HTR-8/SVneo (cell line): Measurements from ENCODE around the gene GNG3.
"Not testable (repeated sequence)": the region's sequence is repeated elsewhere in the genome, so short reads cannot be mapped to it uniquely, and the experiment has no call there.

Experiments
- DNase-seq: peaks from one replicate; pipeline ENCODE4 v3.0.0; 2011; ENCODE audit warnings: low spot score, mixed read lengths; ENCODE audit not compliant: insufficient read length
- FAIRE-seq: peaks from 2 replicates; lab custom pipeline; 2011; peaks lifted over from hg19 to GRCh38; lab: Jason Lieb, UNC

The GNG3 gene

DNA sequence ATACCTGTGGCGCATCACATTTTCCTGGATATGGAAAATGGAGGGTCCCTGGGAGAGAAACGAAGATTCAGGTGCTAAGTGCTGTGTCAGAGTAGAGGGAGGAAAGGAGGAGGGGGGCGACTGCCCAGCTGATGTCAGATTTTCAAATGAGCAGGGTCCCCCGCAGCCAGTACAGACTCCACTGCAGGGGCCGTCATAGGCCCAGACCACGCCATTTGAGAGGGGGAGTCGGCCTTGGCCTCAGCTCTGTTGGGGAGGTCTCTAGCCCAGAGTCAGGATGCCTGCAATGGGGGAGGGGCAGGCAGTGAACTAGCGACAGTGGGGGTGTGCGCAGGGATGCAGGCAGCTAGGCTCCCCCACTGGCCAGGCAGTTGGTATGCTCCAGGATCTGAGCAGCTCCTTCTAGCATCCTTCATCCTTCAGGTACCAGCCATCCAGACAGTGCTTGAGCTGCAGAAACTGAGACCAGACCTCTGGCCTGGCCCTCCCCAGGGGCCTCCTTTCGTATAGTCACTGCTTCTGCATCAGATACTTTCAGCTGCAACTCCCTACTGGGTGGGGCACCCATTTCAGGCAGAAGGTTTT lies at the start of gene GNG3, which contains the start of gene BSCL2:
TSS of gene GNG3 (plus strand) at position 400 of the 585 bp plus-strand sequence. CDS start 620 bp downstream, outside the sequence.
TSS of gene BSCL2 (minus strand) at position 148 of the 585 bp plus-strand sequence. CDS start 229 bp downstream, outside the sequence.
- DNase-seq (no peak), FAIRE-seq (no peak)

DNA sequence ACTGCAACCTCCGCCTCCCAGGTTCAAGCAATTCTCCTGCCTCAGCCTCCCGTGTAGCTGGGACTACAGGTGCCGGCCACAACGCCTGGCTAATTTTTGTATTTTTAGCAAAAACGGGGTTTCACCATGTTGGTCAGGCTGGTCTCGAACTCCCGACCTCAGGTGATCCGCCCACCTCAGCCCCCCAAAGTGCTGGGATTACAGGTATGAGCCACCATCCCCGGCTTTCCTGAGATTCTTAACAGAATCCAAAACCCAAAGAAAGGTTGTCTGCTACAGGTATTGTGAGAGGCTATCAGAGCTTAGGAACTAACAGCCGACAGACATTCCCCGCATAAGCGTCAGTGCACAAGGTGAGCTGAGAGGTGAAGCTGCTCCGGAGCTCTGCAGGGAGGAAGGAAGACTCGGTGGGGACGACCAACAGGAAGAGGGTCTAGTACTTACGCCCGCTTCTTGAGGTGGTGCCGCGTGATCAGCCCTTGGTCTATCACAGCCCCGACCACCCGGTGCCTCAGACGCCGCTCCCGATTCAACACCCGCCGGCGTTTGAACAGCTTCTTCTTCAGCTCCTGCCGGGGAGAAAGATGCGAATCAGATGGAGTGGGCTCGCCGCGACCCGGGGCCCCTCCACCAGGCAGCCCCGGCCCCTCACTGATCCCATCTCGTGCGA lies 42.9 kb upstream of the GNG3 start:
- DNase-seq = peak; percentile 56
- no peak for FAIRE-seq

GRCh38 chr11:62665075-62665598 lies 42.3 kb upstream of the GNG3 start, which contains the start of the genes C11orf98 and CSKMT:
C11orf98 (minus strand) TSS chr11:62665210; CDS start chr11:62665169, 41 bp downstream.
CSKMT (plus strand) TSS chr11:62665312; CDS start chr11:62665880, 568 bp downstream.
- DNase-seq = peak; percentile 91
- no peak for FAIRE-seq

DNA sequence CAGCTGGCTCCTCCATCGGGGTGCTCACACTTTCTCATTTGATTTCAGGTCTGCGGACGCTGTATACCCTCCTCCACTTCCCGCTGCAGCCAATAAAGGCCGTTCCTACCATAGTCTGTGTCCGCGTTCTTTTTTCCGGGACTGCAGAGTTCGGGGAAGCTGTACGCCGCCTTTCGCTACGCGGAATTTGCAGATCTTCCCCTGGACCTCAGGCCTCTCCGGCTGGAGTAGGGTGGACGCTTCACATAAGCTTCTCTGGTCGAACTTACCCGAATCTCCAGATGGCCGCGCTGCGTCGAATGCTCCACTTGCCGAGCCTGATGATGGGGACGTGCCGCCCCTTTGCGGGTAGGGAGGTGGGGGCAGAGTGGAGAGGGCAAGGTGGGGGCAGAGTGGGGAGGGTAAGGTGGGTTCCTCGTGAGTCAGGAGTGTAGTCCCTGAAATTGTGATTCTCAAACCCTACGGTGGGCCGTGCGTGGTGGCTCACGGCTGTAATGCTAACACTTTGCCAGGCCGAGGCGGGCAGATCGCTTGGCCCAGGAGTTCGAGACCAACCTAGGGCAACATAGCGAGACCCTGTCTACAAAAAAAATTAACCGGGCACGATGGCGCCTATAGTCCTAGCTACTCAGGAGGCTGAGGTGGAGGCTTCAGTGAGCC lies 41.7 kb upstream of the GNG3 start:
- DNase-seq (peak; percentile 32), FAIRE-seq (no peak)

DNA sequence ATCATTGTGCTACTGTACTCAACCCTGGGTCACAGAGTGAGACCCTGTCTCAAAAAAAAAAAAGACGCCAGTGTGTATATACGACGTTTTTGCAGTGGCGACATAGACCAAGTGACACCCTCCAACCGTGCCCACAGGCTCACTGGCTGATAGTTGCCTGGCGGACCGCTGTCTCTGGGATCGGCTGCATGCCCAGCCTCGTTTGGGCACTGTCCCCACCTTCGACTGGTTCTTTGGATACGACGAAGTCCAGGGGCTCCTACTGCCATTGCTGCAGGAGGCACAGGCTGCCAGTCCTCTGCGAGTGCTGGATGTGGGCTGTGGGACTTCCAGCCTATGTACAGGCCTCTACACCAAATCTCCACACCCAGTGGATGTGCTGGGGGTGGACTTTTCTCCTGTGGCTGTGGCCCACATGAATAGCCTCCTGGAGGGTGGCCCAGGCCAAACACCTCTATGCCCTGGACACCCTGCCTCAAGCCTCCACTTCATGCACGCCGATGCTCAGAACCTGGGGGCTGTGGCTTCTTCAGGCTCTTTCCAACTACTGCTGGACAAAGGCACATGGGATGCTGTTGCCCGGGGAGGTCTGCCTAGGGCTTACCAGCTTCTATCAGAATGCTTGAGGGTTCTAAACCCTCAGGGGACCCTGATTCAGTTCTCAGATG lies 41.1 kb upstream of the GNG3 start:
- no peak for DNase-seq
- FAIRE-seq = no peak

DNA sequence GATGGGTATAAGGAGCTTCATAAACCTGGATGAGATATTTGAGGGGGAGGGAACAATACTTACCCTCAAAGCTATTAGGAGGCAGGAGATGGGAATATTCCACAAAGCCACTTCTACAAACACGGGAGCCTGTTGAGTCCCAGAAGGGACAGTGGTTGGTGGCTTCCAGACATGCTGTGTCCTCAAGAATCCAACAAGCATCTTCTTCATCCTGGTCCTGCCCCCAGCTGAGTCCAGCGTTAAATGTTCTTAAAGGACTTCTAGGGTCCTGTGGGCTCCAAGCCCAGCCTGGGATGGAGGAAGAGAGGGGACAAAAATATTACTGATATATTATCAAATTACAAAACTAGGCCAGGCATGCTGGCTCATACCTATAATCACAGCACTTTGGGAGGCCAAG lies 40.0 kb upstream of the GNG3 start:
- FAIRE-seq (no peak), DNase-seq (no peak)

GRCh38 chr11:62669420-62670161 lies 37.9 kb upstream of the GNG3 start:
- DNase-seq = no peak
- FAIRE-seq = no peak

DNA sequence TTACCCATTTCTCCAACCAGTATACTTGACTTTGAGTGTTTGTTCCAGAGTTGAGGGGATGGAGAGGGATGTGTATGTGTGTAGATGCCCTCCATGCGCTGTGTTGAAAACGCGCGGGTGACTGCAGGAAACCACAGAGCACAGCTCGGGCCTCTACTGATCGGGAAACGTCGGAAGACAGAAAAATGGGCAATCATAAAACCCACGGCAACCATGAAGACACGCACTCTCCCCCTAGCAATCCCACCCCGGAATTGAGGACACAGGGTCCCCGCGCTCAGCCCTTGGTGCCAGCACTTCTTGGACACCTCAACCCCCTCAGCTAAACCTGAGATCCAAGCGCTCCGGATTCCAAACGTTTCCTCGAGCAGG lies 36.3 kb upstream of the GNG3 start:
- no peak for FAIRE-seq
- DNase-seq = no peak

GRCh38 chr11:62671608-62672389 lies 35.7 kb upstream of the GNG3 start, which contains the start of the genes LBHD1 and UQCC3:
LBHD1 (minus strand) TSS chr11:62672267; CDS start chr11:62670031, 2,236 bp downstream.
UQCC3 (plus strand) TSS chr11:62671673; CDS start chr11:62671746, 73 bp downstream.
- no peak for FAIRE-seq
- DNase-seq = peak; percentile 75

DNA sequence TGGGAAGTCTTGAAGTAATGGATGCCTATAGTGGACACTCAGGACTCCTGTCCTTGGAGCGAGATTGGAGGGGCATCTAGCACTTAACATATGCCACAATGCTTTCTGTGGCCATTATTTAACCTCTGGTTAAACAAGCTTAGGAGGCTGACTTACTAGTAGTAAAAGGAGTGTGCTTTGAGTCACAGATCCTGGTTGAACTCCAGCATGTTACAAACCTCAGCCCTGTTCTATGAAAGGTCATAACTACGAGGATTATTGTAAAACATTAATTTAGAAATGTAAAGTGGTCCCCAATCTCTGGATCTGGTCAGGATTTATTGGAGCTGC lies 34.3 kb upstream of the GNG3 start:
- FAIRE-seq (no peak), DNase-seq (no peak)

DNA sequence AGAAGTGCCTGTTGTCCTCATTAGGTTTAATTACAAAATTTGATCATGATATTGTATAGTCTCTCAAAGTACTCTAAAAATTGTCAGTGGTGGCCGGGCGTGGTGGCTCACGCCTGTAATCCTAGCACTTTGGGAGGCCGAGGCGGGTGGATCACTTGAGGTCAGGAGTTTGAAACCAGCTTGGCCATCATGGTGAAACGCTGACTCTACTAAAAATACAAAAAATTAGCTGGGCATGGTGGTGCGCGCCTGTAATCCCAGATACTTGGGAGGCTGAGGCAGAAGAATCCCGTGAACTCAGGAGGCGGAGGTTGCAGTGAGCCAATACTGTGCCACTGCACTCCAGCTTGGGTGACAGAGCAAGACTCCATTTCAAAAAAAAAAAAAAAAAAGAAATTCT lies 32.1 kb upstream of the GNG3 start:
- not testable (repeated sequence) for FAIRE-seq

GRCh38 chr11:62676698-62677097 lies 30.8 kb upstream of the GNG3 start:
- FAIRE-seq = no peak
- DNase-seq = no peak

More for the DNA sequence above, 32.1 kb upstream of the GNG3 start:
- DNase-seq = not testable (repeated sequence)

- DNase-seq (no peak), FAIRE-seq (no peak)
Observed at GRCh38 chr11:62677156-62677555, 30.3 kb upstream of the GNG3 start.

GRCh38 chr11:62677714-62678113 lies 29.8 kb upstream of the GNG3 start:
- FAIRE-seq = no peak

DNA sequence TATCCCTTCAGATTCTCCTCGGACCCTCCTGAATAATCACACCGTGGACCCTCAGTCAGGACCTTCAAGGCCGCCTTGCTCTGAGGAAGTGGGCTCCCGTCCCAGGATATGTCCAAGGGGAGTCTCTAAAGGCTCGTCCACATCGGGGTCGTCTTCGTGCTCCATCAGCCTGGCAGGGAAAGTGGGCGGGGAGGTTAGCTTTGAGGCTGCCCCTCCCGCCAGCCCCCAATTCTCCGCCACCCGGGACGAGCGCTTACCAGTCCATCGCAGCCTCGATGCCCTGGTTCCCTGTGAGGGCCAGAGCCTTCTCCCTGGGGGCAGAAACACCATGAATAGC lies 29.1 kb upstream of the GNG3 start:
- DNase-seq (no peak), FAIRE-seq (no peak)

More at GRCh38 chr11:62677714-62678113, 29.8 kb upstream of the GNG3 start:
- DNase-seq = no peak

DNA sequence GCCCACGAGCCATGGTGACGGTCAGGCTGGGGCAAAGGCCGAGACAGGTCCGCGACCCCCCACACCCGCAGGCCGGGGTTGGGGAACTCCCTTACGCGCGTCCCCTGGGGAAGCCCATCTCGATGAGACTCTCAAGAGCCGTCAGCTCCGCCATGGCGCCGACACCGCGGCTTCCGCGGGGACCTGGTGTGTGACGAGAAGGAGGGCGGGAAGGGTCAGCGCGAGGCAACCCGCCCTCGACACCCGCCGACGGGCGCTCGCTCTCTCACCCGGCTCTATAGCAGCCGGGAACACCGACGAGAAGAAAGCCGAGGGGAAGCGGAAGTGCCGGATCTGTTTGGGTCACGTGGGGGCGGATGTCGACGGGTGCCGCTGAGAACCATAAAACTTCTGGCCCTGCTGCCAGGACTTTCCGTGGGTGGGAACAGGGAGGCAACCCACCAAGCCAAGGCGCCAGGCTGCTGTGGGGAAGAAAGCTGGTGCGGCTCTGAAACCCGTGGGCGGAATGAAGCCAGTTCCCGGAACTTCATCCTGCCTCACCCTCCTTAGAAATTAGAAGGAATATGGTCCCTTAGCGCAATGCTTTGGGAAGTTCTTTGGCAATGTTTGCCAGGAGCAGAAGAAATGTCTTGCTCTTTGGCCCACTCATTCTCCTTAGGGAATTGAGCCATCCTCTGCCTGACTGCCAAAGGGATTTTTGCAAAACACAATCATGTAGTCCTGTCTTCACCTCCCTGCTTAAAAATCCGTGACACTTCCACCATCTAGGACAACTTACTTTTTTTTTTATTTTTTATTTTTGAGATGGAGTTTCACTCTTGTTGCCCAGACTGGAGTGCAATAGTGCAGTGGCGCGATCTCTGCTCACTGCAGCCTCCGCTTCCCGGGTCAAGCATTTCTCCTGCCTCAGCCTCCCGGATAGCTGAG lies 28.4 kb upstream of the GNG3 start, which contains the start of gene UBXN1:
TSS of gene UBXN1 (minus strand) at position 304 of the 927 bp plus-strand sequence. CDS start at position 154, 150 bp downstream.
- FAIRE-seq = no peak
- peak; percentile 88 for DNase-seq

DNA sequence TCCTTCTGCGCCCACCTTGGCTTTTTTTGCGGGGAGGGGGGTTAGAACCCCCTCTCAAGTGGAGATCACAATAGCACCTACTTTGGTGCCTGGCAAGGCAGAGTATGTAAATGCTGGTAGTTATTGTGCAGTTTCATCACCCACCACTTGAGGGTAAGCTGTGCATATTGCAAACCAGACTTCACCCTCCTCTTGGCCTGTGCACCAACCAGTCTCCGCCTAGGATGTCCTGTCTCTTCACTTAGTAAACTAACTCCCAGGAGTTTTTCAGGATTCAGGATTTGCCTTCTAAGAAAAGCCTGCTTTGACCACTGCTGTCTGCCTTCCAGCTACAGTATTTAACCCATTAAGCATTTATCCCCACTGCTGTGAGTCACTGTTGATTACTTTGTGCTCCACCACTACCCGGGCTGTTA lies 26.6 kb upstream of the GNG3 start:
- peak; percentile 76 for DNase-seq
- FAIRE-seq = no peak

DNA sequence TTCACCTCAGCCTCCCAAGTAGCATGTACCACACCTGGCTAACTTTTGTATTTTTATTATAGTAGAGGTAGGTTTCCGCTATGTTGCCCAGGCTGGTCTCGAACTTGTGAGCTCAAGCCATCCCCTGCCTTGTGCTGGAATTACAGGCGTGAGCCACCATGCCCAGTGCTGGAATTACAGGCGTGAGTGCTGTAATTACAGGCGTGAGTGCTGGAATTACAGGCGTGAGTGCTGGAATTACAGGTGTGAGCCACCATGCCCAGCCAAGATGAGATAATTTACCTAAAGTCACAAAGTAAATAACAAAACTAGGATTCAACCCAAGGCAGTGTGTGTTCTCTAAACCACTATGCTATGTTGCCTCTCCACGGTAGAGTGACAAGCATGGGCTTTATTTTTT lies 25.0 kb upstream of the GNG3 start:
- no peak for DNase-seq
- FAIRE-seq = no peak
